Measurements from ENCODE around the gene DSC1.
"Not testable (repeated sequence)": the region's sequence is repeated elsewhere in the genome, so short reads cannot be mapped to it uniquely, and the experiment has no call there.

The DSC1 gene

DNA sequence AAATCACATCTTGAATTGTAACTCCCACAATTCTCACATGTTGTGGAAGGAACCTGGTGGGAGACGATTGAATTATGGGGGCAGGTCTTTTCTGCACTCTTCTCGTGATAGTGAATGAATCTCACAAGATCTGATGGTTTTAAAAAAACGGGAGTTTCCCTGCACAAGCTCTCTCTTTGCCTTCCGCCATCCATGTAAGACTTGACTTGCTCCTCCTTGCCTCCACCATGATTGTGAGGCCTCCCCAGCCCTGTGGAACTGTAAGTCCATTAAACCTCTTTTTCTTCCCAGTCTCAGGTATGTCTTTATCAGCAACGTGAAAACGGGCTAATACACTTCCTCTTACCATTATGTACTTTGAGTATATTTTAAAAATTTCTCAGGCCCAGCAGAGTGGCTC, 14.7 kb upstream of the DSC1 start:
- intact Hi-C loops (cut with DNase I); DNase-seq: not testable (repeated sequence)

DNA sequence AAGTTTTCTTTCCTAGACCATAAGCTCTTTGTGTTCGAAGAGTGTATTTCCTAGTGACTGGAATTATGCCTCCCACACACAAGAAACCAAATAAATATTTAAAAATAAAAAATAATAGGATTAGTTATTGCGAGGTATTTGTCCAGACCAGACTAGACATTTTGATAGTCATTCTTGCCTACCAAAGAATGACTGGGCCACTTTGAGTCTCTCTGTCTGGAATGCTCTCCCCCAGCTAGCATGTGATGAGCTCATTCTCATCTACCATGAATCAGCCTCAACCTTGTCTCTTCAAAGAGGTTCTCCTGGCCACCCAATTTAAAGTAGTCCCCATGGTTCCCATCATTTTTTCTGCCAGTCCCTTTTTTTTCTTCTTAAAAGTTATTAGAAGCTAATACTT, 13.9 kb upstream of the DSC1 start:
- DNase-seq: no peak
- intact Hi-C loops (cut with DNase I): no loop called here

DNA sequence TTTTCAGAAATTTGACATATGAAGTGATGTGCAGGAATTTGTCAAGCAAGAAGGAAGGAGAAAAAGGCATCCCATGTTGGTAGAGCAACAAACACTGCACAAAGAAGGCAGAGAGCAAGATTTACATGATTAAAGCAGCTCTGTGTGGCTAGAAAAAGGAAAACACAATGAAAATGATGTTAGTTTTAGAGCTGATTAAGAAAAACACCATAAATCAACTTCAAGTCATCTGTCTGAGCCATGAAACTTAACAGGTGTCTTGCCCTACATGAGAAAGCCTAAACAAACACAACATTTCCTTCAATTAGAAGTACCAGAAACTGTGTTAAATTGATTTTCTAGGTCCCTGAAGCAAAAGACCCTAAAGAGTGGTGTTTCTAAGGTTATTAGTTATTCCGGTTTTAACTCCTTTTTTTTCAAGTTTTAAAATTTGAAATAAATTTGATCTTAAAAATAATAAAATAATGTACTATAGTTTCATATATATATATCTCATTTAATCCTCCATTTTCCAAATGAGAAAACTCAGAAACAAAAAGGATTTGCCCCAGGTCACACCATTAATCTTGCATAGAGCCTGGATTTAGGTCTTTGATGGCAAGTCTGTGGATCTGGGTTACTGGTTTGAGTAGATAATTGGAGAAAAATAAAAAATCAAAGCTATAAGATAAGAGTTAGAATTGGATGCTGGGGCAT, 8.6 kb upstream of the DSC1 start:
- intact Hi-C loops (cut with DNase I): no loop called here
- DNase-seq: no peak

DNA sequence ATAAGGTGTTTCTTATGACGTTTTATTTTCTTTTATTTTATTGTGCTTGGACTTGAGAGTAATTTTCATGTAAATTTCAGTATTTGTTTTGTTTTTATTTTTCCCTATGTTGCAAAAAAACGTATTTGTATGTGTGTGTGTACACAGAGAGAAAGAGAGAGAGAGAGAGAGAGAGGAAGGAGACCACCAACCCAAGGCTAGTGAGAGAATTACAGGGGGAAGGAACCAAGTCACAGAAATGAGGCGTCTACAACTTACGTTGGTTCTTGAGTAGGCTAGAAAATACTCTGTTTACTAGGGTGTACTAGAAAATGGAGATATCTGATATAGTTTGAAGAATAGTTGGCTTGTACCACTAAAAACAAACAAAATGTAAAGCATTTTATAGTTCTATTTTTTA, 7.7 kb upstream of the DSC1 start:
- no peak for DNase-seq
- intact Hi-C loops (cut with DNase I): no loop called here

DNA sequence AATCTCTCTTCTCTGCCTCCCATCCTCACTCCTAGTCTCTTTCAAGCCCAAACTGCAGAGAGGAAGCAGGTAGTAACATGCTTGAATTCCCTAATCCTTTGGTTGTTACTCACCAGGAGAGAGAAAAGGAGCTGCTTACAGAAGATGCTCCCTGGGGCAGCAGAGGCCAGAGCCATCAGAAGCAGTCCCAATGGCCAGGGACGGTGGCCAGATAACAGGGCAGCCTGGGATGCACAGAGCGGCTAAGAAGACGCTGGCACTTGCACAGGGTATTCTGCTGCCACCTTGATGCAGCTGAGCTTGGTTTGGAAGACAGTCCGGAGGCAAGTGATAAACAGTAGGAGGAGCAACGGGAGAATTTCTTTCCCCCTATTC, 250 bp downstream of the DSC1 start:
- intact Hi-C loops (cut with DNase I): no loop called here
- no peak for DNase-seq

DNA sequence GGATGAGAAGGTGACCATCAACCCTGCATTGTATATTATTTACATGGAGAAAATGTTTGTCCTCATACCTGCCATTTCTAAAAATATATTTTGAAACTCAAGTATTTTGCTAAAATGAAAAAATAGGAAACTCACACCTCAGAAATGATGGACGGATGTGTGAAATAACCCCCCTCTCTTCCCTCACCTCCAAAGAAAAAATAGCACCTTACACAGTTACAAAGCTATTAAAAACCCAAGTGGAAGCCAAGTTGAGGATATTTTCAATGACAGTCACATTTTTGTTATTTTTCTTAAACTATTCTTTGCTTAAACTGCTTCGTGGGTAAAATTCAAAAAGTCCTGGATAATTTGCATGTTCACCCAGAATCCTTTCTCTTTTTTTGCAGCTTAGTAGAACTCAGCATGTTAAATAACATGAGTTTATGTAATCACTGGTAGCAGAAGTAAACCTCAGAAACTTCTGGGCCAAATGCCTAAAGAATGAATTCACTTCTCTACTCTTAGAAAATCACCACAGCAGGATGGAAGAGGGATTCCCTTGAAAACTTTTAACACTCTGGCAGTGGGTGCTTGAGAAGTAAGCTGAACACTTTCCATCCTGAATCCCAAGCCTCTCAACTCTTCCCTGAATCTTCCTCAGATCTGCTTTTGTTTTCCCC, 768 bp downstream of the DSC1 start:
- intact Hi-C loops (cut with DNase I): no loop called here
- DNase-seq: no peak

DNA sequence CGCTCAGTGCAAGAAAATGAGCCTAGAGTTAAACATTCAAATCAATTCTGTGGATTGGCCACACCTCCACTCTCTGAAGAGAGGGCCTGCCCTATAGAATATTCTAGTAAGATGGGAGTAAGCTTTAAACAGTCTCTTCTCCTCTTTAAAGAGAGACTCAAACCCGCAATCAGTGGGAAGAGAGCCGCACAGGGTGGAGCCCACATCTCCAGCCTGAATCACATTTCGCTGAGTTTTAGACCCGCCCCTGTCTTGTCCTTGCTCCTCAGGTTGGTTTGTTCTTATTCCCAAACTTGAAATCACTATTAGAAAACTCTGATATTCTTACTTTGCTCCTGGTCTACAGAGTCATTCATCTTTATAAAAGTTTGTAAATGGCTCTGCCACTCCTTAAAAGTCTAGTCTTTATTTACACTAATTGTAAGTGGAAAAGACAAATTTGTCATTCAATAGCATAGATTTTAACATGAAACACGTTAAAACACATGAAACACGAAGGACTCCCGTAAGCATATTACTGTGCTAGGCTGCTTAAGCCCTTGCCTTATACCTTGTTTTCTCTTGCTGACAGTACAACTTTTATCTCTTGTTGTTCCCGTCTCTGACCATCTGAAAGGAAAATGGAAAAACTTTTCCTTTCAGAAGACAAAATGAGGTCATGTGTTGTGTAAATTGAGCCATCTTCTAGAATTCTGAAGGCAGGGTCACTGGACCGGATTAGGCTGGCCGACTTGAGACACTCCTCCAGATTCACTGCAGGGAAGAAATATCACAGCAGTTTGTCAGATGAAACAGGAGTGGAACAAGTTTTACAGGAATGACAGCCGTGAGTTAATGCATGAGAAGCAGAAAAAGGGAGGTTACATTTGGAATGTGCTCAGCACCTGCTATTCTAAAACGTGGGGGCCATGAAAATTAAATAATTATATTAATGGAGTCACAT, 5.6 kb downstream of the DSC1 start:
- intact Hi-C loops (cut with DNase I): no loop called here
- DNase-seq: no peak

DNA sequence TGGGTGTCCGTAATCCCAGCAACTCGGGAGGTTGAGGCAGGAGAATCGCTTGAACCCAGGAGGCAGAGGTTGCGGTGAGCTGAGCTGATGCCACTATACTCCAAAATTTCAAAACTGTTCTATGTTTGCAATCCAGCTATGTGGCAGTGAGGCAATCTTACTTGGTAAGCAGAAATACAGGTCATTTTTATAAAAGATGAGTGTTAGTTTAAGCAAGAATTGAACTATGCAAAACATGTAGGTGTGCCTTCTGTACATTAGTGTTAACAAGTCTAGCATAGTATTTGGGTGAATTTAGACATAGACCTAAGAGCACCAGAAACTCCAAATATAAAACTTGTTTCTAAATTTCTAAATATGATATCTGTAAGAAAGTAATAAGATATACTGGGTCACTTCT, 7.2 kb downstream of the DSC1 start:
- intact Hi-C loops (cut with DNase I): no loop called here
- DNase-seq: no peak

DNA sequence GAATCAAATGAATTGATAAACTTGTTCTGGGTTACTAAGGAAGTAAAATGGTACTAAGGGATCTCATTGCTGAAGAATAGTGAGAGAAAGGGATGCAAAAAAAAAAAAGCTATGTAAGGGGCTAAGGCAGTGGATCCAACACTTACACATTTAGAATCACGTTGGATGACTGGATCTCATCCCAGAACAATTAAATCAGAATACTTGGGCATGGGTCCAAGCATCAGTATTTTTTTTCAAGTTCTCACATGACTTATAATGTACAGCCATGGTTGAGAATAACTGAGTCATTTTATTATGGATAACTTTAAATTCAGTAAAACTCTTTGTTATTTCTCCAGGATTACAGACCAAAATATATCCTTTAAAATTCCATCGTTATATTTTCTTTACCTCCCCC, 8.5 kb downstream of the DSC1 start:
- intact Hi-C loops (cut with DNase I): no loop called here
- no peak for DNase-seq

DNA sequence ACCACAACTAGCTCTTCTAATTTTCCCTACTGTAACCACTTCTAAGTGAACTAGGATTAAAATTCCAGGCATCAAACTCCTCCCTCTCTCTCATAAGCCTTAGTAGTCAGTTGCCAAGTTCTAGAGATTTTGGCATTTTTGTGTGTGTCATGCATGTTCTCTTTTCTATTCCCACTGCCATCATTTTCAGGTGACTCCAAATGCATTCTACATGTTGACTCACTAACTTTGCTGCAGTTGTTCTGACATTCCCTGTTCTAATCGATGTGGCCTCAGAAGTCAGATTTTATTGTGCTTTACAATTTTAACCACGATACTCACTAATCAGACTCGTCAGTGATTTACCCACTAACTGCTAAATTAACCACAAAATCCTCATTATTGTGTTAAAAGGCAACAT, 13.3 kb downstream of the DSC1 start:
- intact Hi-C loops (cut with DNase I): no loop called here
- no peak for DNase-seq

DNA sequence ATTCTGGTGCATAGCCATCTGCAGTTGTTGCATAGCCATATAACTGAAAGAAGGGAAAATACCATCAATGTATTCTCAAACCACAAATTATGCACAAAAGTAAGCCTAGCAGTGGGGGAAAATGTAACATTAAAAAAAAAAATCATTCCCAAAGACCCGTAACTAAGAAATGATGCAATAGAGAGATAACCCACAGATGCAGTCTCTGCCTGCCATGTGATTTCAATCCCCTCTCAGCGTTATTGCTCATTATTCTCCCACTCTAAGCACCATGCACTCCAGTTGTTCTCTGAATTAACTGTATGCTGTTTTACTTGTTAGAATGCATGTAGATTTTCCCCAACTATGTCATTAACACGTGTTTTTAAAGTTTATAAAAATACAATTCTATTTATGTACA, 14.1 kb downstream of the DSC1 start:
- intact Hi-C loops (cut with DNase I): no loop called here
- DNase-seq: no peak

DNA sequence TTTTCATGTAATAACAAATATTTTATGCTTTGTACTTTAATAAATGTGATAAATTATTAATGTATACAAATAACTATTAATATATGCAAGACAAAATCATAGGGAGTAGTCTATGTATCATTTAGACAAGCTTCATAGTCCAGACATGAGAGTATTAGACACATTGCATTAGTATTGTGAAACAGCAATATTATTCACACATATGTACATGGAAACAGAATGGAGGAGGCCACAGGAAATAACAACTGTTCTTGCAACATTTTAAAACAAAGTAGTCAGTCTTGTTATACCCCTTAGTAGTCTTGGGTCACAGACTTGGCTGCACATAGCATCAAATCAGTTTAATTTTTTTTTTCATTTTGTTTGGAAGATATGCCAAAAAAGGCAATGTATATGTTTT, 15.8 kb downstream of the DSC1 start:
- intact Hi-C loops (cut with DNase I): no loop called here
- DNase-seq: no peak

DNA sequence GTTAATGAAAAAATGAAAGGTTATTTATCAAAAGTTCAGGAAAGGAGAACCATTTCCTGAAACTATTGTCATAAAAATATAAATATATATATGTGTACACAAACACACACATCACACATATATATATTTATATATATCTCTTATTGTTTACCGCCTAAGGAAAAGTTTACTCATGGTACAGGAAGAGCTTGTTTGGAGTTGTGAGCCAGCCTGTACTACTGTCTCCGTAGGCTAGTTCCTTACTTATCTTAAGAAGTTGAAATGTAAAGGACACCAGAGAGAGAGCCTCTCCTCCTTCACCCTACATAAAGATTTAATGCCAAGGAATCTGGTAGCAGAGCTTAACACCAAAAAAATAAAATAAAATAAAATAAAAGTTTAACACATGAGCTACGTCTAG, 19.6 kb downstream of the DSC1 start:
- intact Hi-C loops (cut with DNase I): no loop called here

DNA sequence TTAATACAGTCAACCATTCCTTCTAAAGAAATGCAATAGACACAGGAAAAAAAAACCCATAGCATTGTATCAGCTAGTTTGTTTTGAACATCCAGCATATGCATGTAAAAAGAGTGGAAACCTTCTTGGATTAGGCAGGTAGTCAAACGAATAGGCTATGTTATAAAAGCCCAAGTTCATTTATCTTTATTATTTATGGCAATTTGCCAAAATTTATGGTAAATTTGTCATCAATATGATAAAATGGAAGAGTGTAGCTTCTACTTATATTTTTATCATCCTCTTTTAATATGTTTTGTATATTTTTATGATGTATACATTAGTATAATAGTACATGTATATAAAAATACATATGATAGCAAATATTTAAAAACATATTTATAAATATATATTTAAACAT, 23.9 kb downstream of the DSC1 start:
- intact Hi-C loops (cut with DNase I): no loop called here
- no peak for DNase-seq

More for the DNA sequence above, 19.6 kb downstream of the DSC1 start:
- DNase-seq: no peak

DNA sequence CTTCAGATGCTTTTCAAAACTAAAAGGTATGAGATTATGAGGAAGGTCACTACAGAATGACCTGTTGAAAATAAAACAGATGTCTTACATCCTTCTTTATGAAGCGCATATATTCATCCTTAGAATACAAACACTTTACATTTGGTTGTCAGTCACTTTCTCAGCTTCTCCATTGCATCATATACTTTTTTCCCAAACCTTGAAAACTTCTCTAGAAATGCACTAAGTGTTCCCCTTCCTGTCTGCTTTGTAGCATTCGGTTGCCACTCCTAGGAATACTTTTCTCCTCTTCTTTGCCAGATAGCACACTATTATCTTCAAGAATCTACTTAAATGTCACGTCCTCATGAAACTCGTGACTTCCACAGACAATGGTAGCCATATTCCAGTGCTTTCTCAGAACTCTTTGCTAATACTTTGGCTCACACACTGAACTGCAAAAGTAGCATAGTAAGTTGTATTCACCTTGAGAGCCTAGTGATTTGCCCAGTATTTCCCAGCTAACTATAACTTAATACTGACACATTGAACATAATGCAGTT, 27.6 kb downstream of the DSC1 start:
- intact Hi-C loops (cut with DNase I): no loop called here
- no peak for DNase-seq

DNA sequence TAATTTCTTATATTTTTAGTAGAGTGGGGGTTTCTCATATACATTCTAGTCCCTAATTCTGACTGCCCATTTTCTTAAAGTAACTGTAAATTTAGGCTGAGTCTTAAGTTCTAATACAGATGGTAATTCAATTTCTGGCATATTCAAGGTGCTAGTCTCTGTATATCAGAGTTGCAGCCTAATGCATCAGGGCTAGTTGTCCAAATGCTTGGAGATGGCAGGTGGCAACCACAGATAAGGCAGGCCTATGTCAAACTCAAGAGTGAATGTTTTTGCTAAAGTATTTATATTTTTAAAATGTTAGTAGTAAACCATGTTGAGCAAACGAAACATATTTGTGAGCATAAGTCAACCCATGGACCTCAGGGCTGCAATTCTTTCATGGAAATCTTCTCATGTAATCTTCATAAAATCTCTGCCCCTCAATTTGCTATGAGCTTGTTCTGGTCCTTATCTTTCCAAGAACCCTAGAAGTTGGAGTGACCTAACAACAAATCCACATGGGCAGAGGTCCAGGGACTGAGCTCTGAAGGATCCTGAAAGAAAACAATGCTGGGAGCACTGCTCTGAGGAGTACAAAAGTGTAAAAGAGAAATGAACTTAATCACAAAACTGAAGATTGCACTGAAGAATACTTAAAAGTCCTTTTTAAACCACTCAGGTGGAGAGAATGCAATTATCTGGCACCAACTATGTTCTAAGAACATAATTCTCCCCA, 33.1 kb downstream of the DSC1 start:
- intact Hi-C loops (cut with DNase I): no loop called here
- no peak for DNase-seq

DNA sequence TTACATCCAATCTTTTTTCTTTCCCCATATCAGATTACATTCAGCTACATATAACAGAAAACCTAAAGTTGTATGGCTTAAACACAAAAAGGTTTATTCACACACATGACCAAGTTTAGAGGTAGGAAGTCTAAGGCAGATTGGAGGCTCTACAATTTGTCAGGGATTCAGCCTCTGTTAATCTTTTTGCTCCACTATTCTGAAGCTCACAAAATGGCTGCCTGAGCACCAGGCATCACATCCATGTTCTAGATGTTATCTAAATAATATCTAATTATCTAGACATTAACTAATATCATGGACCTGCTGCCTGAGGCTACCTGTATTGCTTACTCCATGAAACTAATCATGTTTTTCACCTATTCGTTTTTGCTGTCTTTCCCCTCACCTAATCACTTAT, 36.8 kb downstream of the DSC1 start:
- DNase-seq: no peak
- intact Hi-C loops (cut with DNase I): no loop called here

DNA sequence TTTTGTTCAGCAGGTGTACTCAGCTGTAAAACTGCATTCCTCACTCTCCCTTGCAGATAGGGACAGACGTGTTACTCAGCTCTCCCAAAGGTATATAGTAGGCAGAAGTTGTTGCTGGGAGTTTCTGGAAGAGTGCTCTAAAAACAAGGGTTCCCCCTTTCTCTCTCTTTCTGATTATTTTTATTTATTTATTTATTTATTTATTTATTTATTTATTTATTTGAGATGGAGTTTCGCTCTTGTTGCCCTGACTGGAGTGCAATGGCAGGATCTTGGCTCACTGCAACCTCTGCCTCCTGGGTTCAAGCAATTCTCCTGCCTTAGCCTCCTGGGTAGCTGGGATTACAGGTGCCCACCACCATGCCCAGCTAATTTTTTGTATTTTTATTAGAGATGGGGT, 39.5 kb downstream of the DSC1 start:
- DNase-seq; intact Hi-C loops (cut with DNase I): not testable (repeated sequence)

DNA sequence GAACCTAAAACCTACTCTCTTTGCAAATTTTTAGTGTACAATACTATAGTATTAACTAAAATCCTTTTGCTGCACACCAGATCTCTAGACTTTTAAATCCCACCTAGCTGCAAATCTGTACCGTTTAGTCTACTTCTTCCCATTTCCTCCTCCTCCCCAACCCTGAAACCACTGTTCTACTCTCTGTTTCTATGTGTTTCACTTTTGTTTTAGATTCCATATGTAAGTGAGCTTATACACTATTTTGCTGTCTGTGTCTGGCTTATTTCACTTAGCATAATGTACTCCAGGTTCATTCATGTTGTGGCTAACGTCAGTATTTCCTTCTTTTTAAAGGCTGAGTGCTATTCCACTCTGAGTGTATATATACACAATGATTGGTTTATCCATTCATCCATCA, 42.1 kb downstream of the DSC1 start:
- DNase-seq: no peak
- intact Hi-C loops (cut with DNase I): no loop called here

All from head of caudate nucleus (tissue), 42 donors.